ENCODE measurements around the gene ITGAX.

Gene ITGAX

GRCh38 chr16:31371619-31372484 is 16.9 kb downstream of the ITGAX start:
- DNase-seq: no peak

- DNase-seq: no peak
Measured at GRCh38 chr16:31373235-31373634, 18.3 kb downstream of the ITGAX start.

- no peak for DNase-seq
Measured at GRCh38 chr16:31375231-31375630, 20.3 kb downstream of the ITGAX start.

- DNase-seq: no peak
Measured at GRCh38 chr16:31376705-31377104, 21.7 kb downstream of the ITGAX start.

- no peak for DNase-seq
Measured at GRCh38 chr16:31377210-31377903, 22.4 kb downstream of the ITGAX start.

- no peak for DNase-seq
Measured at GRCh38 chr16:31380201-31380600, 25.2 kb downstream of the ITGAX start.

- DNase-seq: peak in 26 of 51 donors; percentile 0 to 52 (median 20)
Measured at GRCh38 chr16:31382485-31383161, 27.6 kb downstream of the ITGAX start.

GRCh38 chr16:31385680-31386079 is 30.7 kb downstream of the ITGAX start:
- no peak for DNase-seq

- DNase-seq: peak in 3 of 51 donors; percentile 22 to 69 (median 22)
Measured at GRCh38 chr16:31386157-31386984, 31.4 kb downstream of the ITGAX start.

GRCh38 chr16:31388535-31388934 is 33.6 kb downstream of the ITGAX start:
- no peak for DNase-seq

GRCh38 chr16:31390504-31391041 is 35.6 kb downstream of the ITGAX start:
- no peak for DNase-seq

GRCh38 chr16:31393056-31393455 is 38.1 kb downstream of the ITGAX start, which contains the start of gene ITGAD:
Gene ITGAD, plus strand, starts transcription at chr16:31393335. Its CDS starts 26 bp downstream, at chr16:31393361.
- DNase-seq: no peak

- peak in 3 of 51 donors; percentile 2 to 7 (median 4) for DNase-seq
Measured at GRCh38 chr16:31395647-31396046, 40.7 kb downstream of the ITGAX start.

- DNase-seq: no peak
Measured at GRCh38 chr16:31397096-31397660, 42.2 kb downstream of the ITGAX start.

- no peak for DNase-seq
Measured at GRCh38 chr16:31397701-31398100, 42.7 kb downstream of the ITGAX start.

- DNase-seq: no peak
Measured at GRCh38 chr16:31400191-31400590, 45.2 kb downstream of the ITGAX start.

GRCh38 chr16:31401436-31401835 is 46.5 kb downstream of the ITGAX start:
- no peak for DNase-seq

GRCh38 chr16:31402687-31403086 is 47.7 kb downstream of the ITGAX start:
- DNase-seq: no peak

- no peak for DNase-seq
Measured at GRCh38 chr16:31403590-31404352, 48.8 kb downstream of the ITGAX start.

Data from hypothalamus (tissue), 51 donors.